ENCODE results near the gene BHLHE23. TPM values are rescaled to one million over a fixed set of nuclear protein-coding genes. Genes with fewer than 3 reads are reported as not detected.

The BHLHE23 gene
- total RNA-seq, 4 donors from 2014 or later = not detected

DNA sequence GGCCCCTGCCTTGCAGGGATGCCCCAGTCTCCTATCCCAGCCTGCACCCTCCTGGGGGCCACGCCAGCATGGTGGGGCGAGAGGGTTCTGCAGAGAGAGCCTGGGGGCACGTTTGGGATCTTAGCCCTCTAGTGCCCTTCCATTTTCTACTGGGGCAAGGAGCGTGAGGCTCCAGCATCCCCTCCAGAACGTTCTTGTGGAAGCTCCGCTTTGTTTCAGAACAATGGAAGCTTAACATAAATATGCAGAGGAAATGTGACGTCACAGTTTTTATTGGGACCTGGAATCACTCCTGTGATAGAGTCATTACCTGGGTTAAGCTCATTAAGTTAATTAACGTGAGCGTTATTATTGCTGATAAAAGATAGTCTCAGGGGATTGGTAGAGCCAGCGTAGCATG, 19.6 kb downstream of the BHLHE23 start:
- intact Hi-C loops (cut with DNase I; ENCODE audit: low total_unique reads) (loop anchor here (10.0 kb wide), 1 partner anchor 1108 kb away; no protein-coding TSS in a partner anchor), in situ Hi-C loops (cut with MboI; ENCODE audit: low sequenced_read_pairs in 4 of 4) (no loop called here)
- TF ChIP-seq CTCF (IDR thresholded peaks at IDR 0.05 in 4 of 5, conservative IDR thresholded peaks at IDR 0.05 in 1 of 5) = no peak
- TF ChIP-seq POLR2A (IDR thresholded peaks at IDR 0.05) = no peak
- no peaks in the 10 kb centered on the region for H3K9me3 ChIP-seq
- no peak overlapping the region for H3K27ac ChIP-seq
- H3K36me3 ChIP-seq = no peaks in the 10 kb centered on the region
- H3K4me1 ChIP-seq = no peaks in the 10 kb centered on the region
- ATAC-seq (no peak), DNase-seq (no peak)
- peaks cover 34 to 57% (median 56%) of the 10 kb centered on the region in 3 donors for H3K27me3 ChIP-seq
- H3K4me3 ChIP-seq = no peak overlapping the region

DNA sequence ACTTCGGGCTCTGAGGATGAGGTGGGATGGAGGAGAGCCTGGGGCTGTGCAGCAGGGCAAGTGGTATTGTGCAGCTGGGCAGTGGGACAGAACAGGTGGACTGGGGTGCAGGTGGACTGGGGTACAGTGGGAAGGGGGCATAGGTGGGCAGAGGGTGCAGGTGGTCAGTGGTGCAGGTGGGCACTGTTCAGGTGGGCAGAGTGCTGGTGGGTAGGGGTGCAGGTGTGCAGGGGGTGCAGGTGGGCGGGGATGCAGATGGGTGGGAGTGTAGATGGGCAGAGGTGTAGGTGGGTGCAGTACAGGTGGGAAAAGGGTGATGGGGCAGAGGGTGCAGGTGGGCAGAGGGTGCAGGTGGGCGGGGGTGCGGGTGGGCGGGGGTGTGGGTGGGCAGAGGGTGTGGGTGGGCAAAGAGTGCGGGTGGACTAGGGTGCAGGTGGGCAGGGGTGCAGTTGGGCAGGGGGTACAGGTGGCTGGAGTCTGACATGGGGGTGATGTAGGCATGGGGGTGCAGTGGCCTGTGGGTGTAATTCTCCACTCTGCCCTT, 20.4 kb downstream of the BHLHE23 start:
- no peak overlapping the region for H3K4me3 ChIP-seq
- TF ChIP-seq CTCF (IDR thresholded peaks at IDR 0.05 in 4 of 5, conservative IDR thresholded peaks at IDR 0.05 in 1 of 5) = no peak
- no peak for TF ChIP-seq POLR2A (IDR thresholded peaks at IDR 0.05)
- in situ Hi-C loops (cut with MboI; ENCODE audit: low sequenced_read_pairs in 4 of 4) (no loop called here), intact Hi-C loops (cut with DNase I; ENCODE audit: low total_unique reads) (loop anchor here (10.0 kb wide), 1 partner anchor 1108 kb away; no protein-coding TSS in a partner anchor)
- H3K27ac ChIP-seq = no peak overlapping the region
- H3K4me1 ChIP-seq = no peaks in the 10 kb centered on the region
- no peak for ATAC-seq
- peaks cover 40 to 62% (median 58%) of the 10 kb centered on the region in 3 donors for H3K27me3 ChIP-seq
- no peaks in the 10 kb centered on the region for H3K9me3 ChIP-seq
- no peak for DNase-seq
- H3K36me3 ChIP-seq = no peaks in the 10 kb centered on the region

DNA sequence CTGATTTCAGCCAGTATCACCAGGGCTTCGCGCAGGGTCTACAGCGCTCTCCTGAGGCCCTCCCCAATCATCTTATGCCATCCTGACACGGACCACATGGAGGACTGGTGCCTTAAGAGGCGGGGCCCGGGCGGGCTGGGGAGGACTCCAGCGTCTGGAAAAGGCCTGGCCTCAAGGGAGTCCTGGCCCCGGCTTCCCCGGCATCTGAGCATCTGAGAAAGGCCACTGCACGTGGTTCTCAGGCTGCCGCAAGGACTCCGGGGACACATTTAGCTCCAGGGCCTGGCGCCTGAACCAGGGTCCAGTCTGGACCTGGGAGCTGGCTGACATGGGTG, 21.4 kb downstream of the BHLHE23 start:
- no peaks in the 10 kb centered on the region for H3K9me3 ChIP-seq
- H3K36me3 ChIP-seq = no peaks in the 10 kb centered on the region
- in situ Hi-C loops (cut with MboI; ENCODE audit: low sequenced_read_pairs in 4 of 4) = no loop called here
- intact Hi-C loops (cut with DNase I; ENCODE audit: low total_unique reads) = loop anchor here (10.0 kb wide), 1 partner anchor 1109 kb away; no protein-coding TSS in a partner anchor
- H3K27ac ChIP-seq = no peak overlapping the region
- no peaks in the 10 kb centered on the region for H3K4me1 ChIP-seq
- DNase-seq (no peak), ATAC-seq (no peak)
- no peak overlapping the region for H3K4me3 ChIP-seq
- peaks cover 47 to 69% (median 58%) of the 10 kb centered on the region in 3 donors for H3K27me3 ChIP-seq
- TF ChIP-seq POLR2A (IDR thresholded peaks at IDR 0.05) (no peak), CTCF (IDR thresholded peaks at IDR 0.05 in 4 of 5, conservative IDR thresholded peaks at IDR 0.05 in 1 of 5) (no peak)

DNA sequence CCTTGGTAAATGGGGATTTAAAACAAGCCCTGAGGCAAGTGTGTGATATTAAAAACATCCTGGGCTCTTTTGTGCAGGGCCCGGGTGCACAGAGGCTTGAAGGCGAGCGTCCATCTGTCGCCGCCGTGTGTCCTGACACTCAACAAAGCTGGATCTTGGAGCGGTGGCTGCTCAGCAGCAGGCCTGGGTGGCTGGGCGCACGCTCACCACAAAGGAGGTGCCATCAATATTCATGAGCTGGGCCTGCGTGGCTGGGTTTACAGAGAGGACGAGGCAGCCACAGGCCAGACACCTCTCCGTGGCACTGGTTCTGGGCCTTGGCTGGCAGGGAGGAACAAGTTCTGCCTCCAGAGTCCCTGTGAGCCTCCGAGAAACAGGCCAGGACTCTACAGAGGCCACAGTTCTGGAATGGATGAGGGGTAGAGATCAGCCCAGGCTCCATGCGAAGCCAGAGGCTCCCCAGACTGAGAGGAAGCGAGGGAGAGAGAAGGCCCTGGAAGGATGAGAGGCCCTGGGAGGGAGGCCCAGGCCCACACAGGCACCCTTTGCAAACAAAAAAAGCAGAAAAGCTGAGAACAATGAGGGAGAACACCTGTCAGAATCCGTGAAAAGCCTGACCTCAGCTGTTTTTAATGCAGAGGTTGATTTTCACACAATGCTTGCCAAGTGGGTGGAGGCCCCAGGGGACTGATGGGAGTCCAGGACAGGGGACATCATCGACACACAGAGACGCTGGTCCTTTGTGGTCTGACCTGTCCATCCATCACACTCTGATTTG, 21.9 kb downstream of the BHLHE23 start:
- Histone ChIP-seq H3K27me3 (peaks cover 52 to 71% (median 60%) of the 10 kb centered on the region in 3 donors), H3K9me3 (no peaks in the 10 kb centered on the region), H3K4me1 (no peaks in the 10 kb centered on the region), H3K4me3 (no peak overlapping the region), H3K36me3 (no peaks in the 10 kb centered on the region), H3K27ac (no peak overlapping the region)
- intact Hi-C loops (cut with DNase I; ENCODE audit: low total_unique reads) (loop anchor here (10.0 kb wide), 1 partner anchor 1110 kb away; no protein-coding TSS in a partner anchor), in situ Hi-C loops (cut with MboI; ENCODE audit: low sequenced_read_pairs in 4 of 4) (no loop called here)
- ATAC-seq (no peak), DNase-seq (no peak)
- no peak for TF ChIP-seq CTCF (IDR thresholded peaks at IDR 0.05 in 4 of 5, conservative IDR thresholded peaks at IDR 0.05 in 1 of 5)
- TF ChIP-seq POLR2A (IDR thresholded peaks at IDR 0.05) = no peak

Measured in gastrocnemius medialis (tissue), 4 donors.